GM08714 (cell line): ENCODE results near the gene ANKRD40.

Source experiments
- H3K4me3 ChIP-seq: fragments of 200-500 bp; sonication (Bioruptor generic); 2 replicates; pipeline ENCODE4 v1.5.1; 2014; ENCODE audit warnings: mild to moderate bottlenecking, low read length, inconsistent platforms
- ZNF274 ChIP-seq: IDR thresholded peaks from 2 replicates; pipeline ENCODE4 v1.6.1; 2012; ENCODE audit warnings: mild to moderate bottlenecking, low read depth, low read length

Gene ANKRD40

DNA sequence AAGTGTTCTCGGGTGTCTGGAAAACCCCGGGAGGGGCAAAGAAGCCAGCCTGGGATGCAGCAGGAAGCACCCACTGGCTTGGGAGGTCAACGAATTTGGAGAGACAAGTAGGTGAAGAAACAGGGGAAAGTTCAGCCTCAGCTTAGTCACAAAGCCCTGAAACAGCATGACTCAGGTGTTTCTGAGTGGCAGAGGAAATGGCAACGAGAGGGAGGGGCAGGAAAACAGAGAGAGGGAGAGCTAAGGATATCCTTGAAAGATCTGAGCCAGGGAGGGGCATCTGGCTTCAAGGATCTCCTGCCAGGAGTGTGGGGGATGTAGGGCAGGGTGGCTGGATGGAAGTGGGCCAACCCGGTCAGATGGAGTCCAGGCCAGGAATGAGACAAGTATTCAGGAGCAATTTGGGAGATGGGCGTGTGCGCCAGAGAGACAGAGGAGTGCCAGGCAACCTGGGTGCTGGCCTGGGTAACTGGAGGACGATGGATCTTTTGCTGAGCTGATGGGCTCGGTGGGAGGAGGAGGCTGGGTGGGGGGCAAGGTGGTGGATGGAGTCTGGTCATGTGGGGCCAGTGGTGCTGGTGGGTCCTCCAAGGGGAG, 45.8 kb downstream of the ANKRD40 start:
- no peak overlapping the region for H3K4me3 ChIP-seq
- no peak for TF ChIP-seq ZNF274

DNA sequence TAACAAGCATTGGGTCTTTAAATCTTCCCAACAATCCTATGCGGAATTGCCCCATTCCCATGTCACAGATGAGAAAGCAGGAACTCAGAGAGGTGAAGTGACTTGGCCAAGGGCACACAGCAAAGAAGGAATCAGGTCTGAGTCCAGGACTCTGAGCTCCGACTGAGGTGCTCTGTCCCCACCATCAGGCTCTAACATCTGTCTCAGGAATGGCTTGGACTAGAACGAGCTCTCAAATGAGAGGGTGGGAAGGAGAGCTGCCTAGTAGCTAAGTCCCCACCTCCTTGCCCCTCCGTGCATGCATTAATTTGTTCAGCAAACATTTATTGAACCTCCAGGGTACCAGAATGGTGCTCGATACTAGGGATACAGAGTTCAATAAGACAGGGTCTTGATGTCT, 46.4 kb downstream of the ANKRD40 start:
- no peak overlapping the region for H3K4me3 ChIP-seq
- TF ChIP-seq ZNF274 = no peak

GRCh38 chr17:50660887-50661345, 46.8 kb downstream of the ANKRD40 start:
- H3K4me3 ChIP-seq = no peak overlapping the region
- TF ChIP-seq ZNF274 = no peak

DNA sequence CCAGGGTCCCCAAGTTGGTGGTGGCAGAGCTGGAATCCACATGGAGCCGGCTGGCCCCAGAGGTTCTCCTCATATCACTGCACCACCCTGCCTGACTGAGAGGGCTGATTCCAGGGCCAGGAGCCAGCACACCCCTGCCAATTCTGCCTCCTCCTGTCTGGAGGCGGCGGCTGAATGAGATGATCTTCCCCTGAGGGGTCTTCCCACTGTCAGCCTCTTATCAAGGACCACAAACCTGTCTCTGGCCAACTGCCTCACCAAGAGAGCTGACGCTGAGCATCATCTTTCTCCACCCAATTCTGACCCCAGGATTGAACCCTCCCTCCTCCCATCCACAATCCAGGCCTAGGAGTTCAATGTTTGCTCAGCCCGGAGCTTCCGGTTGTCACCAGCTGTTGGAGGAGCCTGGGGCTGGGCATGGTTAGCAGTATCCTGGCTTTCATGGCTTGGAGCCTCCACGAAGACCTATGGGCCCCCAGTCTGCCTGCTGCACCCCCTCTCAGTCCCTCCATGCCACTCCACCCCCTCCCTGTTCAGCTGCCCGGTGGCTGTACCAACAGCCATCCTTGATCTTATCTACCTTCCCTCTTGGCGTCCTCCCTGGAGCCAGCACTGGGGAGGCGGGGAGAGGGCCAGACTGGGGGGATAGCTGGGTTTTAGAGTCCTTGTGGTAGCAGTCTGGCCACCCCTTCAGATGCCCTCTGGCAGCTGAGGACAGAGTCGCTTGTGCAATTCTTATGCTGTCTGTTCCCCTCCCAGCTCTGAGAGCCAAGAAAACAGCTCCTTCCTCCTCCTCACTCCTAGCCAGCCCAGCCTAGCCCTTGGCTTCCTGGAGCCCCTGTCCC, 47.5 kb downstream of the ANKRD40 start:
- no peak overlapping the region for H3K4me3 ChIP-seq

DNA sequence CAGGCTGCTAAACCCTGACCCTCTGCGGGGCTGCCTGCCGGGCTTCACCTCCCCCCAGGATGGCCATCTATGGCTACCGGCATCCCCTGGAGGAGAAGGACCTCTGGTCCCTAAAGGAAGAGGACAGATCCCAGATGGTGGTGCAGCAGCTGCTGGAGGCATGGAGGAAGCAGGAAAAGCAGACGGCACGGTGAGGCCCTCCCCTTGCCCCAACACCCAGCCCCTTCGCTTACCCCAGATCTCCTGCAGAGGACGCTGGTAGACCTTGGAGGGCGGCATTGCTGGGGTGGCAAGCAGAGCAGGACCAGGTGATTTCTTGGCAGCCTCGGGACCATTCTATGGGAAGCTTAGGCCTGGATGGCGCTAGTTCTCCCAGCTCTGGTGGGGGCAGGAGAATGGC, 48.5 kb downstream of the ANKRD40 start:
- no peak for TF ChIP-seq ZNF274
- no peak overlapping the region for H3K4me3 ChIP-seq

More for the DNA sequence above, 47.5 kb downstream of the ANKRD40 start:
- no peak for TF ChIP-seq ZNF274

DNA sequence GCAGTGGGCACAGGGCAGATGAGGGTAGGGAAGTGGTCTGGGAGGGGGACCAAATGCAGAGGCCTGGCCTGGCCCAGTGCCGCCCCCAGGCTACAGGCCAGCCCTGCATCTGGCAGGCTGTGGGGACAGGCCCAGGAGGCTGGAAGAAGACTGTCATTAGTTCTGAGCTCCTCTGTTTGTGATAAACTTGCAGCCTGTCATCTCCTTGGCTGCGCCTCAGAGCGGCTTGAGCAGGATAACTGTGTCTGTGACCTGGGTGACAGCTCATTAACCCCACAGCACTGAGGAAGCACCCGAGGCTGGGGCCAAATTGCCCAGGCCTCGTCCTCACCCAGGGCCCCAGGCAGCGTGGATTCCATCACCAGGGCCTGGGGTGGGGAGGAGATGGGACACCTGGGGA, 49.1 kb downstream of the ANKRD40 start:
- H3K4me3 ChIP-seq = no peak overlapping the region
- no peak for TF ChIP-seq ZNF274

GRCh38 chr17:50657627-50658026, 50.1 kb downstream of the ANKRD40 start:
- no peak overlapping the region for H3K4me3 ChIP-seq
- no peak for TF ChIP-seq ZNF274

DNA sequence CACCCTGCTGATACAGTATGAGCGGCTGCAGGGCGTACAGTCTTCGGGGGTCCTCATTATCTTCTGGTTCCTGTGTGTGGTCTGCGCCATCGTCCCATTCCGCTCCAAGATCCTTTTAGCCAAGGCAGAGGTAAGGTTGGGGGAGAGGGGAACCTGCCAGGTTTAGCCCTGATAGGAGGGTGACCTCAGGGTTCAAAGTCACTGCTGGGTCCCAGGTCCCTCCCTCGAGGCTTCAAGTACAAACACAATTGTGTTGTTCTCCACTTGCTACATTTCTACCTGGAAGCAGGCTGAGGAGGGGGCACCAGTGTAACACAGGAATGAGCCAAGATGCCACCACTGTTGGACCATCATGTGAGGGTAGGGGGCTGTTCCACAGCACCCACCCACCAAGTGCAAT, 50.7 kb downstream of the ANKRD40 start:
- no peak for TF ChIP-seq ZNF274
- H3K4me3 ChIP-seq = no peak overlapping the region

- H3K4me3 ChIP-seq = no peak overlapping the region
- no peak for TF ChIP-seq ZNF274
Measured at GRCh38 chr17:50656509-50656908, 51.2 kb downstream of the ANKRD40 start.

DNA sequence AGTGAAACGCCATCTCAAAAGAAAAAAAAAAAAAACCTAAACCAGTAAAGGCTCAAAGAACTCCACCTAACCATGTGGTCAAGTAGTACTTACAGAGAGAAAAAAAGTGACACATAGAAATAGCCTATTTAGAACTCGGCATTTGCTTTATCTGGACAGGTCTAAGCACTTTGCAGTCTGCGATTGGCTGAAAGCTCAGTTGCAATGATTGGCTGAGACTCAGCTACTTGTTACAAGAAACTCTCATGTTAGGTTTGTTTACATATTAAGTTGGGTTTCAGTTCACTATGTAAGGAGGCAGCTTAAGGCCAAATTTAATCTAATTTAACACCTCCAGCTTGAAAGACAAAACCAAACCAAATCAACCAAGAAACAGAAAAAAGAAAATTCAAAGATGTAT, 54.0 kb downstream of the ANKRD40 start:
- H3K4me3 ChIP-seq = no peak overlapping the region
- TF ChIP-seq ZNF274 = no peak

DNA sequence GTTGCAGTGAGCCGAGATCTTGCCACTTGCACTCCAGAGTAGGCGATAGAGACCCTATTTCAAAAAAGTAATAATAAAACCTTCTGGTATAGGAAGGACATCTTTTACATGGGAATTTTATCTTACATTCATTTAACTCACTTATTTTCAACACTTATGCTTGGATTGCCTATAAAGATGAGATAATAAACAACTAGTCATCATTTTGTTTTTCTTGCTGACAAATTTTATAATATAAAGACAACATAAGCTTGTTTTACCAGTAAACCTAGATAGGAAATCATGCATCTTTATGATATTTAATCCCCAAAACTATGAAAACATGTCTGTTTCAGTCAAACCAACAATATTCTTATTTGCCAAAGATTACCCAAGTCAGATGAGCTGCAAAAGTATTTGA, 56.1 kb downstream of the ANKRD40 start:
- no peak for TF ChIP-seq ZNF274

GRCh38 chr17:50649042-50649908, 58.4 kb downstream of the ANKRD40 start:
- no peak overlapping the region for H3K4me3 ChIP-seq
- TF ChIP-seq ZNF274 = no peak

More for the DNA sequence above, 56.1 kb downstream of the ANKRD40 start:
- H3K4me3 ChIP-seq = no peak overlapping the region

DNA sequence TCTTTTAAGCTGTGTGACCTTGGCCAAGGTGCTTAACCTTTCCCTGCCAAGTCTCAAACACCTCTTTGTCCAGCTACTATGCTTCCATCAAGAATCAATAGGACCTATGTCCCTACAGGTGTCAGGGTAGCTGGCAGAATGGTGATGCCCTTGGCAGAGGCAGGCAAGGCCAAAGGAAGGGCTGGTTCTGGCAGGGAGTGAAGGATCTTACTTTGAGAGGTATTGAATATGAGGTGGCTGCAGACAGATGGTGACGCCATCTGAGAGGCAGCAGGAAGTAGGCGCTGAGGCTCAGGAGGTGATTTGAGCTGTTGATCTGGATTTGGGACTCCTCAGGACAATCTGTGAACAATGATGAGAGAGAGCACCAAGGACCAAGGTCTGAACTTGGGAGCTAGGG, 60.5 kb downstream of the ANKRD40 start:
- TF ChIP-seq ZNF274 = no peak
- no peak overlapping the region for H3K4me3 ChIP-seq
